WTC11 (cell line): ENCODE measurements around the gene RUSC2.

Experiments used
- CREB1 ChIP-seq: sonication (generic); formaldehyde crosslinking; IDR thresholded peaks from 2 replicates; pipeline ENCODE4 v1.8.0; 2023; ENCODE audit warnings: mild to moderate bottlenecking, missing genetic modification reagents
- CREM ChIP-seq: sonication (generic); formaldehyde crosslinking; IDR thresholded peaks from 2 replicates; pipeline ENCODE4 v1.8.1; 2022; ENCODE audit warnings: mild to moderate bottlenecking, missing genetic modification reagents, moderate library complexity
- FOXP1 ChIP-seq: sonication (generic); formaldehyde crosslinking; IDR thresholded peaks from 2 replicates; pipeline ENCODE4 v1.8.0; 2022; ENCODE audit warnings: missing genetic modification reagents, mild to moderate bottlenecking, moderate library complexity, borderline replicate concordance
- NR3C1 ChIP-seq: sonication (generic); formaldehyde crosslinking; conservative IDR thresholded peaks from 2 replicates; pipeline ENCODE4 v1.8.1; 2023; ENCODE audit warnings: low read depth, mild to moderate bottlenecking, missing genetic modification reagents
- SMAD3 ChIP-seq: sonication (generic); formaldehyde crosslinking; IDR thresholded peaks from 2 replicates; pipeline ENCODE4 v1.8.0; 2022; ENCODE audit warnings: missing genetic modification reagents, mild to moderate bottlenecking, borderline replicate concordance
- SP1 ChIP-seq: sonication (generic); formaldehyde crosslinking; conservative IDR thresholded peaks from 2 replicates; pipeline ENCODE4 v1.8.1; 2022; ENCODE audit warnings: missing genetic modification reagents
- ZBTB21 ChIP-seq: sonication (generic); formaldehyde crosslinking; IDR thresholded peaks from 2 replicates; pipeline ENCODE4 v1.8.1; 2023; ENCODE audit warnings: mild to moderate bottlenecking, missing genetic modification reagents, borderline replicate concordance
- ZNF232 ChIP-seq: sonication (generic); formaldehyde crosslinking; IDR thresholded peaks from 2 replicates; pipeline ENCODE4 v1.8.0; 2022; ENCODE audit warnings: mild to moderate bottlenecking, missing genetic modification reagents
- TF ChIP-seq, protein P1 (sequence below): fragments of 250-450 bp; sonication (Bioruptor Pico); IDR thresholded peaks from 2 replicates; pipeline ENCODE4 v1.9.0; 2021; ENCODE audit warnings: mild to moderate bottlenecking
- TF ChIP-seq, protein P2 (sequence below): fragments of 200-600 bp; IDR thresholded peaks from 2 replicates; pipeline ENCODE4 v1.8.0; 2022; ENCODE audit warnings: antibody characterized with exemption
- TF ChIP-seq, protein P3 (sequence below): sonication (generic); formaldehyde crosslinking; IDR thresholded peaks from 2 replicates; pipeline ENCODE4 v1.8.1; 2023; ENCODE audit warnings: mild to moderate bottlenecking, moderate library complexity, missing genetic modification reagents
- TF ChIP-seq, protein P4 (sequence below): sonication (generic); formaldehyde crosslinking; IDR thresholded peaks from 2 replicates; pipeline ENCODE4 v1.8.1; 2023; ENCODE audit warnings: mild to moderate bottlenecking, missing genetic modification reagents, moderate library complexity
- TF ChIP-seq, protein P5 (sequence below): sonication (generic); formaldehyde crosslinking; IDR thresholded peaks from 2 replicates; pipeline ENCODE4 v1.8.1; 2023; ENCODE audit warnings: mild to moderate bottlenecking, missing genetic modification reagents

DNA sequence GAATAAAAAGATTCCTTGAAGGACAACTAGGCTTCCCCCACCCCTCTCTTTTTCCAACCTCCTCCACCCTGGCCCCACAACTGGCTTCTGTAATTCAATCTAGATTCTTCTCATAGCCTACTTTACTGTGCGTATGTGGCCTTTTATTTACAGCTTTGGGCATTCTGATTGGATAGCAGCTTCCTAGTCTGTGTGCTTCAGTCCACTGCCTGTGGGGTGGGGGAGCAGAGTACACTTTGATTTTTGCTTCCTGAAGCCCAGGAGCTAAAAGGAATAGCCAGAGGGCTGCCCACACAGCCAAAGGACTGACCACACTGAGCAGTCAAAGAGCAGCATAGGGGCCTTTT lies 30.4 kb downstream of the RUSC2 start:
- no peak for TF ChIP-seq SMAD3 (CRISPR knock-in tag)
- TF ChIP-seq, protein P1, sequence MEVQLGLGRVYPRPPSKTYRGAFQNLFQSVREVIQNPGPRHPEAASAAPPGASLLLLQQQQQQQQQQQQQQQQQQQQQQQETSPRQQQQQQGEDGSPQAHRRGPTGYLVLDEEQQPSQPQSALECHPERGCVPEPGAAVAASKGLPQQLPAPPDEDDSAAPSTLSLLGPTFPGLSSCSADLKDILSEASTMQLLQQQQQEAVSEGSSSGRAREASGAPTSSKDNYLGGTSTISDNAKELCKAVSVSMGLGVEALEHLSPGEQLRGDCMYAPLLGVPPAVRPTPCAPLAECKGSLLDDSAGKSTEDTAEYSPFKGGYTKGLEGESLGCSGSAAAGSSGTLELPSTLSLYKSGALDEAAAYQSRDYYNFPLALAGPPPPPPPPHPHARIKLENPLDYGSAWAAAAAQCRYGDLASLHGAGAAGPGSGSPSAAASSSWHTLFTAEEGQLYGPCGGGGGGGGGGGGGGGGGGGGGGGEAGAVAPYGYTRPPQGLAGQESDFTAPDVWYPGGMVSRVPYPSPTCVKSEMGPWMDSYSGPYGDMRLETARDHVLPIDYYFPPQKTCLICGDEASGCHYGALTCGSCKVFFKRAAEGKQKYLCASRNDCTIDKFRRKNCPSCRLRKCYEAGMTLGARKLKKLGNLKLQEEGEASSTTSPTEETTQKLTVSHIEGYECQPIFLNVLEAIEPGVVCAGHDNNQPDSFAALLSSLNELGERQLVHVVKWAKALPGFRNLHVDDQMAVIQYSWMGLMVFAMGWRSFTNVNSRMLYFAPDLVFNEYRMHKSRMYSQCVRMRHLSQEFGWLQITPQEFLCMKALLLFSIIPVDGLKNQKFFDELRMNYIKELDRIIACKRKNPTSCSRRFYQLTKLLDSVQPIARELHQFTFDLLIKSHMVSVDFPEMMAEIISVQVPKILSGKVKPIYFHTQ: no peak
- TF ChIP-seq CREM (CRISPR knock-in tag): no peak
- TF ChIP-seq, protein P2, sequence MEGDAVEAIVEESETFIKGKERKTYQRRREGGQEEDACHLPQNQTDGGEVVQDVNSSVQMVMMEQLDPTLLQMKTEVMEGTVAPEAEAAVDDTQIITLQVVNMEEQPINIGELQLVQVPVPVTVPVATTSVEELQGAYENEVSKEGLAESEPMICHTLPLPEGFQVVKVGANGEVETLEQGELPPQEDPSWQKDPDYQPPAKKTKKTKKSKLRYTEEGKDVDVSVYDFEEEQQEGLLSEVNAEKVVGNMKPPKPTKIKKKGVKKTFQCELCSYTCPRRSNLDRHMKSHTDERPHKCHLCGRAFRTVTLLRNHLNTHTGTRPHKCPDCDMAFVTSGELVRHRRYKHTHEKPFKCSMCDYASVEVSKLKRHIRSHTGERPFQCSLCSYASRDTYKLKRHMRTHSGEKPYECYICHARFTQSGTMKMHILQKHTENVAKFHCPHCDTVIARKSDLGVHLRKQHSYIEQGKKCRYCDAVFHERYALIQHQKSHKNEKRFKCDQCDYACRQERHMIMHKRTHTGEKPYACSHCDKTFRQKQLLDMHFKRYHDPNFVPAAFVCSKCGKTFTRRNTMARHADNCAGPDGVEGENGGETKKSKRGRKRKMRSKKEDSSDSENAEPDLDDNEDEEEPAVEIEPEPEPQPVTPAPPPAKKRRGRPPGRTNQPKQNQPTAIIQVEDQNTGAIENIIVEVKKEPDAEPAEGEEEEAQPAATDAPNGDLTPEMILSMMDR: no peak
- no peak for TF ChIP-seq SP1 (CRISPR knock-in tag)
- no peak for TF ChIP-seq ZBTB21 (CRISPR knock-in tag)
- TF ChIP-seq, protein P3, sequence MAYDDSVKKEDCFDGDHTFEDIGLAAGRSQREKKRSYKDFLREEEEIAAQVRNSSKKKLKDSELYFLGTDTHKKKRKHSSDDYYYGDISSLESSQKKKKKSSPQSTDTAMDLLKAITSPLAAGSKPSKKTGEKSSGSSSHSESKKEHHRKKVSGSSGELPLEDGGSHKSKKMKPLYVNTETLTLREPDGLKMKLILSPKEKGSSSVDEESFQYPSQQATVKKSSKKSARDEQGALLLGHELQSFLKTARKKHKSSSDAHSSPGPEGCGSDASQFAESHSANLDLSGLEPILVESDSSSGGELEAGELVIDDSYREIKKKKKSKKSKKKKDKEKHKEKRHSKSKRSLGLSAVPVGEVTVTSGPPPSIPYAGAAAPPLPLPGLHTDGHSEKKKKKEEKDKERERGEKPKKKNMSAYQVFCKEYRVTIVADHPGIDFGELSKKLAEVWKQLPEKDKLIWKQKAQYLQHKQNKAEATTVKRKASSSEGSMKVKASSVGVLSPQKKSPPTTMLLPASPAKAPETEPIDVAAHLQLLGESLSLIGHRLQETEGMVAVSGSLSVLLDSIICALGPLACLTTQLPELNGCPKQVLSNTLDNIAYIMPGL (CRISPR knock-in tag): no peak
- no peak for TF ChIP-seq ZNF232 (CRISPR knock-in tag)
- no peak for TF ChIP-seq CREB1 (CRISPR knock-in tag)
- TF ChIP-seq, protein P4, sequence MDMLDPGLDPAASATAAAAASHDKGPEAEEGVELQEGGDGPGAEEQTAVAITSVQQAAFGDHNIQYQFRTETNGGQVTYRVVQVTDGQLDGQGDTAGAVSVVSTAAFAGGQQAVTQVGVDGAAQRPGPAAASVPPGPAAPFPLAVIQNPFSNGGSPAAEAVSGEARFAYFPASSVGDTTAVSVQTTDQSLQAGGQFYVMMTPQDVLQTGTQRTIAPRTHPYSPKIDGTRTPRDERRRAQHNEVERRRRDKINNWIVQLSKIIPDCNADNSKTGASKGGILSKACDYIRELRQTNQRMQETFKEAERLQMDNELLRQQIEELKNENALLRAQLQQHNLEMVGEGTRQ (CRISPR knock-in tag): no peak
- no peak for TF ChIP-seq NR3C1 (CRISPR knock-in tag)
- TF ChIP-seq, protein P5, sequence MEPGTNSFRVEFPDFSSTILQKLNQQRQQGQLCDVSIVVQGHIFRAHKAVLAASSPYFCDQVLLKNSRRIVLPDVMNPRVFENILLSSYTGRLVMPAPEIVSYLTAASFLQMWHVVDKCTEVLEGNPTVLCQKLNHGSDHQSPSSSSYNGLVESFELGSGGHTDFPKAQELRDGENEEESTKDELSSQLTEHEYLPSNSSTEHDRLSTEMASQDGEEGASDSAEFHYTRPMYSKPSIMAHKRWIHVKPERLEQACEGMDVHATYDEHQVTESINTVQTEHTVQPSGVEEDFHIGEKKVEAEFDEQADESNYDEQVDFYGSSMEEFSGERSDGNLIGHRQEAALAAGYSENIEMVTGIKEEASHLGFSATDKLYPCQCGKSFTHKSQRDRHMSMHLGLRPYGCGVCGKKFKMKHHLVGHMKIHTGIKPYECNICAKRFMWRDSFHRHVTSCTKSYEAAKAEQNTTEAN (CRISPR knock-in tag): no peak
- no peak for TF ChIP-seq FOXP1 (CRISPR knock-in tag)
